GM12891 (cell line): ENCODE data around the gene CTDNEP1.

Experiments used
- POLR2A ChIP-seq: IDR thresholded peaks from 2 replicates; pipeline ENCODE4 v1.6.1; 2011; ENCODE audit warnings: low read depth, low read length, control low read depth
- POLR2AphosphoS5 ChIP-seq: IDR thresholded peaks from 2 replicates; pipeline ENCODE4 v1.6.1; 2011; ENCODE audit warnings: low read depth, low read length, control low read depth

- no peak; the same call in 1 of the 2 replicates for TF ChIP-seq POLR2A
- no peak for TF ChIP-seq POLR2AphosphoS5
Observed at GRCh38 chr17:7250695-7251627, 573 bp downstream of the CTDNEP1 start.
